MM.1S (cell line): ENCODE measurements around the gene LBR.

Experiments
- DNase-seq: peaks from one replicate; pipeline ENCODE4 v3.0.0-alpha.2; 2015
- H2AFZ ChIP-seq: fragments of 300-600 bp; sonication (generic); 2 replicates; pipeline ENCODE4 v1.6.0; 2016; ENCODE audit warnings: antibody characterized with exemption, low read length
- H3F3A ChIP-seq: fragments of 300-600 bp; sonication (generic); 2 replicates; pipeline ENCODE4 v1.6.1; 2016; ENCODE audit warnings: mild to moderate bottlenecking, antibody characterized with exemption, low read length, moderate library complexity, mixed read lengths; ENCODE audit not compliant: insufficient read depth
- H3K27ac ChIP-seq: fragments of 300-600 bp; sonication (generic); 2 replicates; pipeline ENCODE4 v1.5.1; 2016; ENCODE audit warnings: mild to moderate bottlenecking, low read length
- H3K27me3 ChIP-seq: fragments of 300-600 bp; sonication (generic); replicated peaks from 2 replicates; pipeline ENCODE4 v1.6.0; 2016; ENCODE audit warnings: low read length; ENCODE audit not compliant: insufficient read depth
- H3K36me3 ChIP-seq: fragments of 300-600 bp; sonication (generic); replicated peaks from 2 replicates; pipeline ENCODE4 v1.6.1; 2016; ENCODE audit warnings: mild to moderate bottlenecking, low read length, mixed read lengths; ENCODE audit not compliant: insufficient read depth
- H3K4me1 ChIP-seq: fragments of 300-600 bp; sonication (generic); 2 replicates; pipeline ENCODE4 v1.6.1; 2016; ENCODE audit warnings: low read length, mixed read lengths
- H3K4me2 ChIP-seq: fragments of 300-600 bp; sonication (generic); 2 replicates; pipeline ENCODE4 v1.6.0; 2016; ENCODE audit warnings: low read depth, low read length
- H3K4me3 ChIP-seq: fragments of 300-600 bp; sonication (generic); 2 replicates; pipeline ENCODE4 v1.5.1; 2016; ENCODE audit warnings: low read length, mixed read lengths
- H3K79me2 ChIP-seq: fragments of 300-600 bp; sonication (generic); 2 replicates; pipeline ENCODE4 v1.6.1; 2016; ENCODE audit warnings: mixed run types, low read length, mixed read lengths
- H3K9ac ChIP-seq: fragments of 300-600 bp; sonication (generic); 2 replicates; pipeline ENCODE4 v1.6.1; 2016; ENCODE audit warnings: low read length, mixed read lengths
- H3K9me2 ChIP-seq: fragments of 300-600 bp; sonication (generic); replicated peaks from 2 replicates; pipeline ENCODE4 v1.6.1; 2016; ENCODE audit warnings: mild to moderate bottlenecking, low read length, mixed read lengths; ENCODE audit not compliant: insufficient read depth
- H3K9me3 ChIP-seq: fragments of 300-600 bp; sonication (generic); replicated peaks from 2 replicates; pipeline ENCODE4 v1.6.1; 2016; ENCODE audit warnings: mild to moderate bottlenecking, low read length, mixed read lengths; ENCODE audit not compliant: insufficient read depth
- H4K20me1 ChIP-seq: fragments of 300-600 bp; sonication (generic); 2 replicates; pipeline ENCODE4 v1.6.1; 2016; ENCODE audit warnings: mild to moderate bottlenecking, low read length, moderate library complexity, mixed read lengths; ENCODE audit not compliant: insufficient read depth
- CTCF ChIP-seq: fragments of 300-600 bp; sonication (generic); IDR thresholded peaks from 2 replicates; pipeline ENCODE4 v1.5.1; 2016; ENCODE audit warnings: antibody characterized with exemption, low read length, mixed read lengths
- EZH2 ChIP-seq: fragments of 300-600 bp; sonication (generic); optimal IDR thresholded peaks from 2 replicates; pipeline ENCODE3; 2017; ENCODE audit warnings: low read depth, mild to moderate bottlenecking, antibody characterized with exemption, low read length, mixed read lengths
- EZH2phosphoT487 ChIP-seq: fragments of 300-600 bp; sonication (generic); IDR thresholded peaks from 2 replicates; pipeline ENCODE4 v1.6.1; 2018; ENCODE audit warnings: antibody characterized with exemption, low read length

The LBR gene

GRCh38 chr1:225462714-225463574 lies 35.1 kb upstream of the LBR start:
- Histone ChIP-seq H3K79me2 (no peaks in the 10 kb centered on the region), H3K9me2 (no peaks in the 10 kb centered on the region), H3K36me3 (no peaks in the 10 kb centered on the region), H4K20me1 (no peaks in the 10 kb centered on the region), H3K4me1 (peaks cover 5% of the 10 kb centered on the region; the same call in 1 of the 2 replicates), H3K27me3 (no peaks in the 10 kb centered on the region), H3K4me3 (no peak overlapping the region), H3K9me3 (no peaks in the 10 kb centered on the region), H3K27ac (no peak overlapping the region), H3F3A (0 out of 2 replicates have a peak, but pooled peaks cover 4% of the 10 kb centered on the region), H3K4me2 (no peak overlapping the region), H3K9ac (no peak overlapping the region), H2AFZ (no peak overlapping the region)
- TF ChIP-seq CTCF: no peak
- no peak for TF ChIP-seq EZH2
- no peak for TF ChIP-seq EZH2phosphoT487
- no peak for DNase-seq

- H3K4me3 ChIP-seq: no peak overlapping the region
- no peaks in the 10 kb centered on the region for H3K79me2 ChIP-seq
- H3K4me1 ChIP-seq: peaks cover 4% of the 10 kb centered on the region; the same call in 1 of the 2 replicates
- H2AFZ ChIP-seq: no peak overlapping the region
- H4K20me1 ChIP-seq: no peaks in the 10 kb centered on the region
- no peaks in the 10 kb centered on the region for H3K9me3 ChIP-seq
- H3K9me2 ChIP-seq: no peaks in the 10 kb centered on the region
- no peak overlapping the region for H3K4me2 ChIP-seq
- H3K27ac ChIP-seq: no peak overlapping the region
- no peaks in the 10 kb centered on the region for H3K36me3 ChIP-seq
- H3K27me3 ChIP-seq: no peaks in the 10 kb centered on the region
- no peak for TF ChIP-seq EZH2phosphoT487
- TF ChIP-seq EZH2: no peak
- TF ChIP-seq CTCF: no peak
- H3F3A ChIP-seq: 0 out of 2 replicates have a peak, but pooled peaks cover 1% of the 10 kb centered on the region
- DNase-seq: no peak
- H3K9ac ChIP-seq: no peak overlapping the region
These were observed 34.5 kb upstream of the LBR start for GRCh38 chr1:225462429-225462713.

- no peaks in the 10 kb centered on the region for H3K79me2 ChIP-seq
- no peaks in the 10 kb centered on the region for H3K27me3 ChIP-seq
- H4K20me1 ChIP-seq: no peaks in the 10 kb centered on the region
- no peak overlapping the region for H3K27ac ChIP-seq
- no peaks in the 10 kb centered on the region for H3F3A ChIP-seq
- no peak for TF ChIP-seq EZH2
- TF ChIP-seq EZH2phosphoT487: no peak
- no peak for TF ChIP-seq CTCF
- no peak overlapping the region for H2AFZ ChIP-seq
- peaks cover 2% of the 10 kb centered on the region; the same call in 1 of the 2 replicates for H3K4me1 ChIP-seq
- no peak overlapping the region for H3K4me2 ChIP-seq
- H3K9me3 ChIP-seq: no peaks in the 10 kb centered on the region
- H3K4me3 ChIP-seq: no peak overlapping the region
- no peak overlapping the region for H3K9ac ChIP-seq
- no peaks in the 10 kb centered on the region for H3K9me2 ChIP-seq
- no peaks in the 10 kb centered on the region for H3K36me3 ChIP-seq
- no peak for DNase-seq
These were observed 33.9 kb upstream of the LBR start for GRCh38 chr1:225461533-225462428.
